ENCODE results near the gene ADAMTSL1.
"Not testable (repeated sequence)": the region's sequence is repeated elsewhere in the genome, so short reads cannot be mapped to it uniquely, and the experiment has no call there.

Gene ADAMTSL1

GRCh38 chr9:18926513-18926912, 452.6 kb downstream of the ADAMTSL1 start:
- H3K27ac ChIP-seq = no peak overlapping the region
- no peak for TF ChIP-seq CTCF (conservative IDR thresholded peaks at IDR 0.05)

DNA sequence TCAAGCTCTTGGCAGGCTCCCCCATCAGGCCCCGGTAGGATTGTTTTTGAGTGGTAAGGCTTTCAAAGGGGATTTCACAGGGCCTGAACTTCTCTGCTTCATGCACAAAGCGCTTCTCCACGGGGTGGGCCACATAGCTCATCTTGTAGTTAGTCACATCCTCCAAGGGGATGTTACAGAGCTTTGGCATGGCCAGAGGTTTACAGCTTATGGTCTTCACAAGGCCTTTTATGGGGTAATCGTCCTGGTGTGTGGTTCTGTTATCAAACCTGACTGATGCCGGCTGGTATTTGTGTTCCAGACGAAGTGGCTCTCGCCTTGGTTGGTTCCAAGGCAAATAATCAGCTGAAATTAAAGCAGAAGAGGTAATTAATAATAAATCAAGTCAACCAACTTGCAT, 454.8 kb downstream of the ADAMTSL1 start:
- no peak overlapping the region for H3K27ac ChIP-seq
- no peak for TF ChIP-seq CTCF (conservative IDR thresholded peaks at IDR 0.05)

DNA sequence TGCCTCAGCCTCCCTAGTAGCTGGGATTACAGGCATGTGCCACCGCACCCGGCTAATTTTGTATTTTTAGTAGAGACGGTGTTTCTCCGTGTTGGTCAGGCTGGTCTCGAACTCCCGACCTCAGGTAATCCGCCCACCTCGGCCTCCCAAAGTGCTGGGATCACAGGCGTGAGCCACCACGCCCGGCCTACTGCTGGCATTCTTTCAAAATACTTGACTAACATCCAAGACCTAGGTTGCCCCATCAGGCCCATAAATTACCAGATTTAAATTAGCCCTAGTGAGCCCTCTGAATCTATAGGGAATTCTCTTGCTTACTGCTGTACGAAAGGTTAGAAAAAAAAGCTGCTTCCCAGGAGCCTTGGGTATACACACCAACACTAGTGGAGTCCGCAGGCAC, 456.7 kb downstream of the ADAMTSL1 start:
- not testable (repeated sequence) for H3K27ac ChIP-seq

DNA sequence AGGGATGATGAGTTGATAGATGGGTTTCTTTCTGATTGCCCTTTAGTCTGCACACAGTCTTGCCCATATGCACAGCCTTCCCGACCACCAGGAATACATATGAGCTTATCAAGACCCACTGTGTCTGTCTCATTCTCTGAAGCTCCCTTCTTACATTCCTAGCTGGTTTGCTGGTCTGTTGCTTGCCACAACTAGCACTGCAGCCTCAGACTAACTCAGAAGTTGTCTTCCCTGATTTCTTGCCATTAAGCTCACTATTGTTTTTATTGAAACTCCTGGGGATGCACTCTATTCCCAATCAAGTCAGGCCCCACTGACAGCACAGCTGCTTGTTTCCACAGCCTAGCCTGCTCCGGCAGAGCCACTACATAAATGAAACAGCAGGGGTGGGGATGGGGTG, 461.6 kb downstream of the ADAMTSL1 start:
- no peak overlapping the region for H3K27ac ChIP-seq
- no peak for TF ChIP-seq CTCF (conservative IDR thresholded peaks at IDR 0.05)

DNA sequence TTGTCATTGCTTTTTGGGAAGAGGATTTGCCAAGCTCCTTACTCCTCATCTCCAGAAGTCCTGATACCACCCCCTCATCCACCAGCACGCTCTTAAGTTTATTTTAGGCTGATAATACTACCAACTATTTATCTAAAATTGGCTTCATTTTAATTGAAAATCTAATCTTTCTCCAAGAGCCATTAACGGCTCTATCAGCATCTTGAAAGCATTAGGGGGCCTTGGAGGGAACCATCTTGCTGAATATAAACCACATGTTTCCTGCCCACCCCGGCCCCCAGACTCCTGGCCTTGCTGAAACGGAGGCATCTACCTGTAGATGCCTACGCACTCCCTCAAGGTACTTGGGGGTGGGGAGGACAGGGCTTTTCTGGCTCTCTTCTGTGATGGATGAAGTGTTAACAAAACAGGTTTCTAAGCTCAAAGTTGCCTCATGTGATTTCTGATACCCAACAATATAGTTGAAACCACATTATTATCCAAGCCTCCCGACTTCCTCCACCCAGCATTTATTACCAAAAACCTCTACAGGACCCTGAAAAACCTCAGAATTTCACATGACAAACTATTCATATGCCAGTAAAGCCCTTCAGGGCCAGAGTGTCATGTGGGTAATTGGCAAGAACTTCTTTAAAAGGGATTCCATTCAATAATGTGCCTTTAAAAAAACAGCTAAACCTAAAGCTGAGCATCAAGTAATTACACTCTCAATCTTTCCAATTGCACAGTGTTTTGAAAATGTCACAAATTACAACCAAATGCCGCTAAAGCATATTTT, 462.3 kb downstream of the ADAMTSL1 start:
- TF ChIP-seq CTCF (conservative IDR thresholded peaks at IDR 0.05) = no peak
- H3K27ac ChIP-seq = no peak overlapping the region

DNA sequence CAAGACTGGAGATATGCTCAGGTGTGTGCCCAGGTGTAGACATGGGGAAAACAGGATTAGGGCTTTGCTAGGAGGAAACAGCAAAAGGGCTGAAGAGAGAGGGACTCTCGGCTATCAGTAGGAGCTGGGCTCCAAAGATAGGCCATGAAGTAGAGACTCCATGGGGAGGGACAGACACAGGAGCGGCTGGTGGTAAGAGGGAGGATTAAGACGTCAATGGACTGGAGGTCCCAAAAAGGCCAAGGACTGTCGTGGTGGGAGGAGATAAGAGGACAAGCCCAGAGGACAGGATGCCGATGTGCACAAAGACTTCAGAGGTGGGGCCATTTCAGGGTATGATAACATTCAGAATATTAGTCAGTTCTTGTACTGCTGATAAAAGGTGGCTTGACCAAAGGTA, 466.0 kb downstream of the ADAMTSL1 start:
- H3K27ac ChIP-seq = no peak overlapping the region
- TF ChIP-seq CTCF (conservative IDR thresholded peaks at IDR 0.05) = no peak

DNA sequence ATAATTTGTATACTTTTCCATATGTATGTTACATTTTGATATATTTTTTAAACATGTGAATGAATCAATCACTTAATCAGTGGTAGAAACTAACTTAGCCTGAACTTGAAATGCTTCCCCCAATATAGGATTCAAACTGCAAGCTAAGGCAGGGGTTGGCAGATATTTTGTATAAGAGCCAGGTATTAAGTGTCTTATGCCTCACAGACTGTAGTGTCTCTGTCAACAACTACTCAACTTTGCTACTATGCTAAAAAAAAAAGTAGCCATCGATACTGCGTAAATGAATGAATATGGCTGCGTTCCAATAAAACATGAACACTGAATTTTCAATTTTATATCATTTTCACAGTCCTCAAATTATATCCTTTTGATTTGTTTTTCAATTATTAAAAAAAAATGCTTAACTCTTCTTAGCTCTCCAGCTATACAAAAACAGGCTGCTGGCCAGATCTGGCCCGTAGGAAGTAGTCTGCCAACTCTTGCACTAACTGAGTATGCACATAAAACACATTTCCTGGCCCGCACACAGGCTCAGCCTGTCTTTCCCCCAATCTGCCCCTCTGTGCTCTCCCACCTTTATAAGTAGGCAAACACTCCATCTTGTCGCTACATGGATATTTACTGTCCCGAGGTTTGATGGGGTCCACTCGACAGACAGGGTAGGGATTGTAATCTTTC, 467.2 kb downstream of the ADAMTSL1 start:
- no peak for TF ChIP-seq CTCF (conservative IDR thresholded peaks at IDR 0.05)
- peak overlapping the region; percentile 86; the same call in 1 of the 2 replicates for H3K27ac ChIP-seq

DNA sequence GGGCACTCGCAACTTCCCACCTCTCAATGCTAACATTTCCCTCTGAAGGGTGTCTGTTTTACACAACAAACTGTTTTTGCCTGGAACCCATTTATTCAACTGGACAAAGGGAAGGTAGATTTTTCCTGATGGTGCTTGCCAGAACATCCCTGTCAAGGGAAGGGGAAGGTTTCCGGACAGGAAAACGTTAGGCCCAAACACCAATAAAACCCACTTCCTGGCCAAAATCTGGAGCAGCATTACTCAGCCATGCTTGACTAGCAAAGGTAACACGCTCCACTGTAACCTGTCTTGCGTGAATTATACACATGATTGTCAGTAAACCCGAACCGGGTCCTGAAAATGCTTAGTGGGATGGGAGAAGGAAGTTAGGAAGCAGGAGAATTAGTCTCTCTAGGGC, 468.8 kb downstream of the ADAMTSL1 start:
- peak overlapping the region; percentile 86 for H3K27ac ChIP-seq
- no peak for TF ChIP-seq CTCF (conservative IDR thresholded peaks at IDR 0.05)
